ENCODE data around the gene PCSK4. TPM values are rescaled to one million over a fixed set of nuclear protein-coding genes. Genes with fewer than 3 reads are reported as not detected.

Gene PCSK4
- total RNA-seq, 1 experiment from 2014 or later: 3.4 TPM

- no TSS peak for BruUV-seq (replicated peaks)
- H3K27ac Mint-ChIP-seq (ENCODE audit: low read depth, unreplicated experiment): no peak overlapping the region
- no peaks in the 10 kb centered on the region for H3K9me3 Mint-ChIP-seq (ENCODE audit: unreplicated experiment)
- TF ChIP-seq CTCF (IDR thresholded peaks at IDR 0.05; ENCODE audit: unreplicated experiment): no peak
- no peaks in the 10 kb centered on the region for H3K27me3 Mint-ChIP-seq (ENCODE audit: insufficient read depth, unreplicated experiment)
- intact Hi-C loops (cut with micrococcal nuclease): no loop called here
- no peaks in the 10 kb centered on the region for H3K4me1 Mint-ChIP-seq (ENCODE audit: insufficient read depth, unreplicated experiment)
- peak; percentile 35 for DNase-seq (ENCODE audit: unreplicated experiment)
- ChIA-PET POLR2A (interaction anchor here (0.6 to 1.2 kb wide), 2 partner anchors 10 to 675 kb away, joined by 3 to 4 read pairs; no protein-coding TSS in a partner anchor), CTCF (interaction anchor here (0.9 kb wide), 1 partner anchor 75 kb away, joined by 3 read pairs; no protein-coding TSS in a partner anchor)
- no peak overlapping the region for H3K4me3 Mint-ChIP-seq (ENCODE audit: unreplicated experiment)
- peaks cover 23% of the 10 kb centered on the region for H3K36me3 Mint-ChIP-seq (ENCODE audit: insufficient read depth, unreplicated experiment)
Observed at GRCh38 chr19:1471010-1471514, 19.1 kb downstream of the PCSK4 start.

DNA sequence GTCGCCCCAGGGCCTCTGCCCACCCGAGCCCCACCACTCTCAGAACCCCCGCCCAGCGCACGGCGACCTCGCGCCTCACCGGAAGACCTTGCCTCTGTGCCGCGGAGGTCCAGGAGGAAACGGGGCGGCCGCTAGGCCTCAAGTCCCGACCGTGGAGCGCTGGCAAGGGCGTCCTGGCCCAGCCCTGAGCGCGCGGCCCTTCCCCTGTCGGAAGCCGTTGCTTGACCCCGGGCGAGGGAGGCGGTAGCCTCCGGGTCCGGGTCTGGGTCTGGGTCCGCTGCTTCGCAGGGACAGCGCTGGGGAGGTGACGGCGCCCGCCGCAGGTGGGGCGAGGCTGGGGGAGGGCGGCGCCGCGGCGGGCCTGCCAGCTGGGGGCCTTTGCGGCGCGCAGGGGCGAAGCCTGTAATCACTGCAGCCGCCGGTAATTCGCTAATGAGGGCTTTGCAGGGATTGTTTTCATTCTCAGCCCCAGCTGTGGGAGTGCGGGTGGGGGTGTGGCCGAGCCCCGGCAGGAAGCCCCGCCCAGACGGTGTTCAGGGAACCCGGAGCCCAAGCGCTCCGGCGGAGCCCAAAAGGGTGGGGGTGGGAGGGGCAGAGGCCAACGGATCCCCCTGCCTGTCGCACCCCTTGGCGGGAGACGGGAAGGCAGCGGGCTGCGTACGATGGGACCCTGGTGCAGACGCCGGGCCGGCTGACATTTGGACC is 19.7 kb downstream of the PCSK4 start:
- DNase-seq (ENCODE audit: unreplicated experiment): peak; percentile 36
- Mint-ChIP-seq H3K9me3 (ENCODE audit: unreplicated experiment) (no peaks in the 10 kb centered on the region), H3K4me3 (ENCODE audit: unreplicated experiment) (peak overlapping the region; percentile 38), H3K27ac (ENCODE audit: low read depth, unreplicated experiment) (no peak overlapping the region), H3K36me3 (ENCODE audit: insufficient read depth, unreplicated experiment) (peaks cover 17% of the 10 kb centered on the region), H3K27me3 (ENCODE audit: insufficient read depth, unreplicated experiment) (no peaks in the 10 kb centered on the region), H3K4me1 (ENCODE audit: insufficient read depth, unreplicated experiment) (no peaks in the 10 kb centered on the region)
- ChIA-PET POLR2A (interaction anchor here (0.6 to 1.2 kb wide), 2 partner anchors 9 to 500 kb away, joined by 3 to 4 read pairs; no protein-coding TSS in a partner anchor), CTCF (no interaction called here)
- intact Hi-C loops (cut with micrococcal nuclease): no loop called here
- BruUV-seq (replicated peaks): no TSS peak
- TF ChIP-seq CTCF (IDR thresholded peaks at IDR 0.05; ENCODE audit: unreplicated experiment): no peak

- Mint-ChIP-seq H3K4me1 (ENCODE audit: insufficient read depth, unreplicated experiment) (no peaks in the 10 kb centered on the region), H3K4me3 (ENCODE audit: unreplicated experiment) (peak overlapping the region; percentile 38), H3K36me3 (ENCODE audit: insufficient read depth, unreplicated experiment) (peaks cover 20% of the 10 kb centered on the region), H3K27me3 (ENCODE audit: insufficient read depth, unreplicated experiment) (no peaks in the 10 kb centered on the region), H3K9me3 (ENCODE audit: unreplicated experiment) (no peaks in the 10 kb centered on the region), H3K27ac (ENCODE audit: low read depth, unreplicated experiment) (no peak overlapping the region)
- POLR2A ChIA-PET: interaction anchor here (0.6 kb wide), 1 partner anchor 501 kb away, joined by 3 read pairs; no protein-coding TSS in a partner anchor
- CTCF ChIA-PET: no interaction called here
- TF ChIP-seq CTCF (IDR thresholded peaks at IDR 0.05; ENCODE audit: unreplicated experiment): no peak
- no TSS peak for BruUV-seq (replicated peaks)
- DNase-seq (ENCODE audit: unreplicated experiment): no peak
- intact Hi-C loops (cut with micrococcal nuclease): no loop called here
Observed at GRCh38 chr19:1470055-1470304, 20.2 kb downstream of the PCSK4 start.

DNA sequence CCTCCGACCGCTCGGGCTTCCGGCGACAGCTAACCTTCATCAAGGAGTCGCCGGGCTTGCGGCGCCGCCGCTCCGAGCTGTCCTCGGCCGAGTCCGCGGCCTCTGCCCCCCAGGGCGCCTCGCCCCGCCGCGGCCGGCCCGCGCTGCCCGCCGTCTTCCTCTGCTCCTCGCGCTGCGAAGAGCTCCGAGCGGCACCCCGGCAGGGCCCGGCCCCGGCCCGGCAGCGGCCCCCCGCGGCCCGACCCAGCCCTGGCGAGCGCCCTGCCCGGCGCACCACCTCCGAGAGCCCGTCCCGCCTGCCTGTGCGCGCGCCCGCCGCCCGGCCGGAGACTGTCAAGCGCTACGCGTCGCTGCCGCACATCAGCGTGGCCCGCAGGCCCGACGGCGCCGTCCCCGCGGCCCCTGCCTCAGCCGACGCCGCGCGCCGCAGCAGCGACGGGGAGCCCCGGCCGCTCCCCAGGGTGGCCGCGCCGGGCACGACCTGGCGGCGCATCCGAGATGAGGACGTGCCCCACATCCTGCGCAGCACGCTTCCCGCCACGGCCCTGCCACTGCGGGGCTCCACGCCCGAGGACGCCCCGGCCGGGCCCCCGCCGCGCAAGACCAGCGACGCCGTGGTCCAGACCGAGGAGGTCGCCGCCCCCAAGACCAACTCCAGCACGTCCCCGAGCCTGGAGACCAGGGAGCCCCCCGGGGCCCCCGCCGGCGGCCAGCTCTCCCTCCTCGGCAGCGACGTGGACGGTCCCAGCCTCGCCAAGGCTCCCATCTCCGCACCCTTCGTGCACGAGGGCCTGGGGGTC is 20.7 kb downstream of the PCSK4 start:
- H3K9me3 Mint-ChIP-seq (ENCODE audit: unreplicated experiment): no peaks in the 10 kb centered on the region
- peaks cover 21% of the 10 kb centered on the region for H3K36me3 Mint-ChIP-seq (ENCODE audit: insufficient read depth, unreplicated experiment)
- H3K27ac Mint-ChIP-seq (ENCODE audit: low read depth, unreplicated experiment): no peak overlapping the region
- ChIA-PET CTCF (no interaction called here), POLR2A (no interaction called here)
- DNase-seq (ENCODE audit: unreplicated experiment): no peak
- intact Hi-C loops (cut with micrococcal nuclease): no loop called here
- no peak for TF ChIP-seq CTCF (IDR thresholded peaks at IDR 0.05; ENCODE audit: unreplicated experiment)
- no peaks in the 10 kb centered on the region for H3K27me3 Mint-ChIP-seq (ENCODE audit: insufficient read depth, unreplicated experiment)
- no peaks in the 10 kb centered on the region for H3K4me1 Mint-ChIP-seq (ENCODE audit: insufficient read depth, unreplicated experiment)
- no TSS peak for BruUV-seq (replicated peaks)
- H3K4me3 Mint-ChIP-seq (ENCODE audit: unreplicated experiment): peak overlapping the region; percentile 38

Data from MCF 10A (cell line).